Activated CD8-positive, alpha-beta memory T cell treated with anti-CD3 and anti-CD28 coated beads, Interleukin-2, amount 10 ng/mL, durations not matched to agents 7 days and 5 days (primary cell): ENCODE measurements around the gene UQCRC1. TPM values are rescaled to one million over a fixed set of nuclear protein-coding genes. Genes with fewer than 3 reads are reported as not detected.

ENCODE experiments used
- microRNA-seq: library from miRNA; unstranded; fragments of <30 nt; microRNA quantifications from one replicate; pipeline ENCODE4 v1.2.0, GENCODE V29; 2022
- total RNA-seq, 2 experiments: library from RNA; stranded (reverse); gene quantifications; one replicate each; pipeline ENCODE4 v1.2.3, GENCODE V29; 2021

The UQCRC1 gene
- total RNA-seq, 2 experiments from 2014 or later: 201 to 220 TPM

Small RNA genes within 50 kb of the gene (microRNA-seq; reads per million reads assigned to microRNA genes)
- gene MIR4793: not detected
- gene MIR6823: not detected
- gene MIR711: not detected

Other genes starting within 250 kb of the UQCRC1 start
- not detected for gene FBXW12, start 237.4 kb downstream of the UQCRC1 start, total RNA-seq
- gene PLXNB1, start 179.6 kb downstream of the UQCRC1 start, total RNA-seq: 1 to 10 TPM; 1.8 to 4.0 TPM
- 10 to 100 TPM; 18.4 to 21.9 TPM for gene CCDC51, start 169.5 kb downstream of the UQCRC1 start, total RNA-seq
- 100 to 1,000 TPM; 219 to 298 TPM for gene TMA7, start 169.4 kb downstream of the UQCRC1 start, total RNA-seq
- 10 to 100 TPM; 20.9 to 21.2 TPM for gene ATRIP, start 162.9 kb downstream of the UQCRC1 start, total RNA-seq
- gene SHISA5, start 105.5 kb downstream of the UQCRC1 start, total RNA-seq: 100 to 1,000 TPM; 198 to 313 TPM
- 10 to 100 TPM; 12.2 to 26.9 TPM for gene PFKFB4, start 52.8 kb downstream of the UQCRC1 start, total RNA-seq
- gene UCN2, start 45.9 kb downstream of the UQCRC1 start, total RNA-seq: not detected
- 1 to 10 TPM; 1.1 TPM for gene COL7A1, start 14.3 kb downstream of the UQCRC1 start, total RNA-seq
- gene TMEM89, start 12.1 kb upstream of the UQCRC1 start, total RNA-seq: under 1 TPM in 1 of 2 experiments, not detected in 1; 0.73 TPM
- gene SLC26A6, start 25.8 kb upstream of the UQCRC1 start, total RNA-seq: 10 to 100 TPM; 44.9 to 59.0 TPM
- 10 to 100 TPM; 20.9 to 24.0 TPM for gene CELSR3, start 53.2 kb upstream of the UQCRC1 start, total RNA-seq
- gene NCKIPSD, start 76.3 kb upstream of the UQCRC1 start, total RNA-seq: 10 to 100 TPM; 33.4 to 43.0 TPM
- 10 to 100 TPM; 65.3 to 69.7 TPM for gene IP6K2, start 107.6 kb upstream of the UQCRC1 start, total RNA-seq
- gene PRKAR2A, start 238.2 kb upstream of the UQCRC1 start, total RNA-seq: 10 to 100 TPM; 27.9 to 33.0 TPM